Liver (tissue), 9 donors: ENCODE data around the gene LMBRD1. TPM values are rescaled to one million over a fixed set of nuclear protein-coding genes. Genes with fewer than 3 reads are reported as not detected.
A peak's percentile ranks its signal among the peaks of the same experiment; 100 is the strongest.

Source experiments
- DNase-seq: peaks from one replicate; pipeline ENCODE4 v3.0.0-alpha.2; 2017; ENCODE audit warnings: low spot score
- H3K27ac ChIP-seq, 2 donors: one replicate each; pipeline ENCODE4 v1.7.0; 2013; ENCODE audit warnings: inconsistent platforms in 2 of 2, low read length in 2 of 2, control low read depth in 1 of 2, low read depth in 1 of 2, mild to moderate bottlenecking in 1 of 2
- H3K27me3 ChIP-seq, 4 donors: one replicate each; pipeline versions ENCODE4 v1.6.1 to v1.7.0; 2013; ENCODE audit warnings: low read length in 3 of 4, inconsistent platforms in 1 of 4, mild to moderate bottlenecking in 1 of 4, moderate library complexity in 1 of 4; ENCODE audit not compliant: control insufficient read depth in 4 of 4, insufficient read depth in 4 of 4
- H3K36me3 ChIP-seq, 4 donors: one replicate each; pipeline versions ENCODE4 v1.6.1 to v1.7.0; 2013; ENCODE audit warnings: low read length in 3 of 4, mild to moderate bottlenecking in 3 of 4, low read depth in 1 of 4, moderate library complexity in 1 of 4; ENCODE audit not compliant: control insufficient read depth in 4 of 4, insufficient read depth in 3 of 4
- H3K4me1 ChIP-seq, 4 donors: one replicate each; pipeline versions ENCODE4 v1.6.1 to v1.7.0; 2013; ENCODE audit warnings: low read length in 3 of 4, mild to moderate bottlenecking in 3 of 4, moderate library complexity in 1 of 4; ENCODE audit not compliant: control insufficient read depth in 4 of 4, insufficient read depth in 4 of 4
- H3K4me3 ChIP-seq, 3 donors: one replicate each; pipeline versions ENCODE4 v1.6.1 to v1.7.0; 2013; ENCODE audit warnings: low read length in 3 of 3, control low read depth in 1 of 3, low read depth in 1 of 3, mild to moderate bottlenecking in 1 of 3
- H3K9ac ChIP-seq, 2 donors: one replicate each; pipeline ENCODE4 v1.7.0; 2013; ENCODE audit warnings: low read length in 2 of 2, mild to moderate bottlenecking in 2 of 2, moderate library complexity in 2 of 2, control low read depth in 1 of 2, low read depth in 1 of 2
- H3K9me3 ChIP-seq, 4 donors: one replicate each; pipeline versions ENCODE4 v1.6.1 to v1.7.0; 2013; ENCODE audit warnings: low read length in 3 of 4; ENCODE audit not compliant: control insufficient read depth in 4 of 4
- CTCF ChIP-seq: fragments of 150-350 bp; IDR thresholded peaks from 2 replicates; pipeline ENCODE4 v1.5.1; 2017; ENCODE audit warnings: improper control_type of control experiment, low read depth, low read length; ENCODE audit not compliant: missing input control
- EGR1 ChIP-seq, 2 donors: IDR thresholded peaks; 2 replicates each; pipeline ENCODE4 v1.6.1; 2016 to 2018; ENCODE audit warnings: antibody characterized with exemption in 2 of 2, low read depth in 2 of 2
- GABPA ChIP-seq, 2 donors: IDR thresholded peaks in 1 of 2; conservative IDR thresholded peaks in 1 of 2; 2 replicates each; pipeline ENCODE4 v1.6.1; 2016; ENCODE audit warnings: antibody characterized with exemption in 2 of 2, mild to moderate bottlenecking in 1 of 2, moderate library complexity in 1 of 2
- HNF4A ChIP-seq, 2 donors: conservative IDR thresholded peaks; 2 replicates each; pipeline ENCODE4 v1.6.1; 2016; ENCODE audit warnings: antibody characterized with exemption in 2 of 2, mild to moderate bottlenecking in 2 of 2
- HNF4G ChIP-seq: IDR thresholded peaks from 2 replicates; pipeline ENCODE4 v1.6.1; 2016; ENCODE audit warnings: antibody characterized with exemption
- JUND ChIP-seq, 2 donors: IDR thresholded peaks; 2 replicates each; pipeline ENCODE4 v1.6.1; 2016; ENCODE audit warnings: antibody characterized with exemption in 2 of 2
- NR2F2 ChIP-seq: IDR thresholded peaks from 2 replicates; pipeline ENCODE4 v1.6.1; 2016; ENCODE audit warnings: antibody characterized with exemption
- RAD21 ChIP-seq, 2 donors: IDR thresholded peaks; 2 replicates each; pipeline ENCODE4 v1.6.1; 2016; ENCODE audit warnings: antibody characterized with exemption in 2 of 2, mild to moderate bottlenecking in 2 of 2
- TAF1 ChIP-seq: conservative IDR thresholded peaks from 2 replicates; pipeline ENCODE4 v1.6.1; 2016; ENCODE audit warnings: antibody characterized with exemption, mild to moderate bottlenecking
- WGBS: extraction: QIAGEN DNeasy Blood & Tissue Kit; methylation state at CpG from one replicate; pipeline ENCODE4 v1.1.7; 2013; 5-methylcytosine and 5-hydroxymethylcytosine counted together
- polyA plus RNA-seq, 2 donors: library from polyadenylated mRNA; stranded (reverse) in 1 of 2; unstranded in 1 of 2; fragments of 200-250 nt in 1 of 2; fragments of >200 nt in 1 of 2; fragmentation: Nextera tagmentation in 1 of 2; extraction: Ambion mirVana in 1 of 2; gene quantifications; one replicate each; pipeline versions ENCODE4 v1.2.1 to v1.2.3, GENCODE V29; 2013 to 2015
- total RNA-seq, 2 donors: library from RNA; depleted of rRNA; stranded (reverse); fragments of >200 nt; gene quantifications; one replicate each; pipeline ENCODE4 v1.2.3, GENCODE V29; 2014
- TF ChIP-seq, protein P1 (sequence below): IDR thresholded peaks from 2 replicates; pipeline ENCODE4 v1.6.1; 2016; ENCODE audit warnings: antibody characterized with exemption
- donor health status: healthy.
- donor health status: healthy.
- donor health status: healthy.
- donor health status: healthy.
- donor health status: healthy.

LMBRD1 gene
- total and polyA plus RNA-seq, 4 donors = 33.2 to 54.5 (median 43.3) TPM

GRCh38 chr6:69732640-69733039, 64.2 kb downstream of the LMBRD1 start:
- no peak overlapping the region for H3K4me3 ChIP-seq
- DNase-seq = no peak
- no peaks in the 10 kb centered on the region for H3K36me3 ChIP-seq
- WGBS = 59% methylated on average over 2 of the region's 2 CpGs
- no peaks in the 10 kb centered on the region for H3K9me3 ChIP-seq
- TF ChIP-seq JUND (IDR thresholded peaks at IDR 0.05) (no peak), CTCF (peak; percentile 22), RAD21 (IDR thresholded peaks at IDR 0.05) (peak; percentile 42 to 59), NR2F2 (no peak)
- no peak overlapping the region for H3K9ac ChIP-seq
- H3K4me1 ChIP-seq = peaks cover 0 to 1% (median 0%) of the 10 kb centered on the region in 4 donors
- H3K27ac ChIP-seq = no peak overlapping the region
- no peaks in the 10 kb centered on the region for H3K27me3 ChIP-seq

DNA sequence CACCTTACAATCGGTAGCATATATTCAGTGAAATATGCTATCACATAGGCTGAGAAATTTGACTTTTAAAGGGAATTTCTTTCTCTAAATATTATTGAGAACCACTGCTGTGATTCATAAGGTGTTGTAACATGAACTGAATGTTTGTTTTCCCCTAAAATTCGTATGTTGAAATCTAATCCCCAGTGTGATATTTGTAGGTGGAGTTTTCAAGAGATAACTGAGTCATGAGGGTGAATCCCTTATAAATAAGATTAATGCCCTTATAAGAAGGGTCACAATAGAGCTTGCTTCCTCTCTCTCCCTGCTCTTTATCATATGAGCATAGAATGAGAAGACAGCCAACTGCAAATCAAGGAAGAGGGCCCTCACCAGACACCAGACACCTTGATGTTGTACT, 64.8 kb downstream of the LMBRD1 start:
- H3K4me1 ChIP-seq = peaks cover 0 to 1% (median 0%) of the 10 kb centered on the region in 4 donors

GRCh38 chr6:69729870-69730449, 66.8 kb downstream of the LMBRD1 start:
- no peak overlapping the region for H3K4me3 ChIP-seq
- H3K36me3 ChIP-seq = no peaks in the 10 kb centered on the region
- H3K27ac ChIP-seq = no peak overlapping the region
- WGBS = 69% methylated on average over 3 of the region's 3 CpGs
- no peak for DNase-seq
- peak; percentile 17 for TF ChIP-seq CTCF
- peak; percentile 43 to 55 for TF ChIP-seq RAD21 (IDR thresholded peaks at IDR 0.05)
- TF ChIP-seq, protein P1, sequence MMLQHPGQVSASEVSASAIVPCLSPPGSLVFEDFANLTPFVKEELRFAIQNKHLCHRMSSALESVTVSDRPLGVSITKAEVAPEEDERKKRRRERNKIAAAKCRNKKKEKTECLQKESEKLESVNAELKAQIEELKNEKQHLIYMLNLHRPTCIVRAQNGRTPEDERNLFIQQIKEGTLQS = no peak
- no peaks in the 10 kb centered on the region for H3K27me3 ChIP-seq
- H3K4me1 ChIP-seq = peaks cover 0 to 1% (median 0%) of the 10 kb centered on the region in 4 donors
- H3K9me3 ChIP-seq = no peaks in the 10 kb centered on the region
- no peak overlapping the region for H3K9ac ChIP-seq

More for the DNA sequence above, 64.8 kb downstream of the LMBRD1 start:
- TF ChIP-seq JUND (IDR thresholded peaks at IDR 0.05) = no peak
- no peak for TF ChIP-seq TAF1
- TF ChIP-seq HNF4A (conservative IDR thresholded peaks at IDR 0.05) = peak in 1 of 2 donors; percentile 24
- TF ChIP-seq NR2F2 = no peak
- TF ChIP-seq HNF4G = no peak
- no peak for TF ChIP-seq EGR1 (IDR thresholded peaks at IDR 0.05; ENCODE audit: low read depth in 2 of 2)
- TF ChIP-seq GABPA (IDR thresholded peaks at IDR 0.05 in 1 of 2, conservative IDR thresholded peaks at IDR 0.05 in 1 of 2) = no peak
- Histone ChIP-seq H3K9me3 (no peaks in the 10 kb centered on the region), H3K27me3 (no peaks in the 10 kb centered on the region), H3K27ac (peak overlapping the region in 1 of 2 donors; percentile 32), H3K36me3 (no peaks in the 10 kb centered on the region), H3K9ac (no peak overlapping the region), H3K4me3 (no peak overlapping the region)
- WGBS = 57% methylated on average over 2 of the region's 2 CpGs
- no peak for DNase-seq
